ENCODE results near the gene COQ7.
A peak's percentile ranks its signal among the peaks of the same experiment; 100 is the strongest.

The COQ7 gene

GRCh38 chr16:19086322-19087199 is 19.1 kb downstream of the COQ7 start:
- DNase-seq (ENCODE audit: low spot score) = peak; percentile 92

- DNase-seq (ENCODE audit: low spot score) = no peak
These were observed 21.0 kb downstream of the COQ7 start for GRCh38 chr16:19088341-19088916.

GRCh38 chr16:19089410-19089955 is 22.1 kb downstream of the COQ7 start:
- DNase-seq (ENCODE audit: low spot score) = no peak

GRCh38 chr16:19090916-19091315 is 23.5 kb downstream of the COQ7 start:
- no peak for DNase-seq (ENCODE audit: low spot score)

GRCh38 chr16:19092653-19093410 is 25.4 kb downstream of the COQ7 start:
- DNase-seq (ENCODE audit: low spot score) = no peak

- DNase-seq (ENCODE audit: low spot score) = no peak
These were observed 26.5 kb downstream of the COQ7 start for GRCh38 chr16:19093631-19094541.

GRCh38 chr16:19094542-19095365 is 27.3 kb downstream of the COQ7 start:
- DNase-seq (ENCODE audit: low spot score) = no peak

GRCh38 chr16:19095654-19096053 is 28.2 kb downstream of the COQ7 start:
- no peak for DNase-seq (ENCODE audit: low spot score)

GRCh38 chr16:19098173-19098572 is 30.8 kb downstream of the COQ7 start:
- no peak for DNase-seq (ENCODE audit: low spot score)

GRCh38 chr16:19102187-19102872 is 34.9 kb downstream of the COQ7 start:
- no peak for DNase-seq (ENCODE audit: low spot score)

GRCh38 chr16:19104607-19105006 is 37.2 kb downstream of the COQ7 start:
- no peak for DNase-seq (ENCODE audit: low spot score)

GRCh38 chr16:19105131-19105530 is 37.7 kb downstream of the COQ7 start:
- no peak for DNase-seq (ENCODE audit: low spot score)

GRCh38 chr16:19105891-19106624 is 38.6 kb downstream of the COQ7 start:
- DNase-seq (ENCODE audit: low spot score) = no peak

- no peak for DNase-seq (ENCODE audit: low spot score)
These were observed 39.2 kb downstream of the COQ7 start for GRCh38 chr16:19106625-19107020.

- DNase-seq (ENCODE audit: low spot score) = no peak
These were observed 41.2 kb downstream of the COQ7 start for GRCh38 chr16:19108409-19109287.

GRCh38 chr16:19109288-19109664 is 41.9 kb downstream of the COQ7 start:
- DNase-seq (ENCODE audit: low spot score) = no peak

- no peak for DNase-seq (ENCODE audit: low spot score)
These were observed 43.3 kb downstream of the COQ7 start for GRCh38 chr16:19110537-19111360.

- DNase-seq (ENCODE audit: low spot score) = no peak
These were observed 44.6 kb downstream of the COQ7 start for GRCh38 chr16:19112099-19112407.
